Heart left ventricle (tissue), 16 donors: ENCODE results near the gene TAAR1. TPM values are rescaled to one million over a fixed set of nuclear protein-coding genes. Genes with fewer than 3 reads are reported as not detected.
"Not testable (repeated sequence)": the region's sequence is repeated elsewhere in the genome, so short reads cannot be mapped to it uniquely, and the experiment has no call there.

Experiments
- ATAC-seq, 4 donors: fragments of 200-7000 bp; cut with Tn5 transposase; one replicate each; pipeline ENCODE4 v1.9.1; 2020 to 2022; ENCODE audit warnings: moderate library complexity in 4 of 4, mild to moderate bottlenecking in 3 of 4, moderate number of reproducible peaks in 1 of 4
- DNase-seq, 5 donors: peaks; one replicate each; pipeline ENCODE4 v3.0.0-alpha.2; 2020
- H3K27ac ChIP-seq, 12 donors: fragments of 200-600 bp; sonication (generic) in 4 of 12; one replicate each; pipeline versions ENCODE4 v1.5.0 to v1.8.0; 2016 to 2022; ENCODE audit warnings: mild to moderate bottlenecking in 2 of 12
- H3K27me3 ChIP-seq, 9 donors: fragments of 200-600 bp; sonication (generic) in 2 of 9; one replicate each; pipeline versions ENCODE4 v1.5.1 to v1.8.0; 2016 to 2022; ENCODE audit warnings: mild to moderate bottlenecking in 3 of 9
- H3K36me3 ChIP-seq, 9 donors: fragments of 200-600 bp; sonication (generic) in 2 of 9; one replicate each; pipeline versions ENCODE4 v1.5.0 to v1.8.0; 2018 to 2022; ENCODE audit warnings: mild to moderate bottlenecking in 2 of 9
- H3K4me1 ChIP-seq, 12 donors: fragments of 200-600 bp; sonication (generic) in 4 of 12; one replicate each; pipeline versions ENCODE4 v1.5.0 to v1.8.0; 2016 to 2022; ENCODE audit warnings: mild to moderate bottlenecking in 3 of 12
- H3K4me3 ChIP-seq, 12 donors: fragments of 200-600 bp; sonication (generic) in 4 of 12; one replicate each; pipeline versions ENCODE4 v1.5.0 to v1.8.0; 2017 to 2022; ENCODE audit warnings: mild to moderate bottlenecking in 9 of 12, moderate library complexity in 4 of 12
- H3K9me3 ChIP-seq, 12 donors: fragments of 200-600 bp; sonication (generic) in 4 of 12; one replicate each; pipeline versions ENCODE4 v1.5.0 to v1.8.0; 2016 to 2022; ENCODE audit warnings: mild to moderate bottlenecking in 1 of 12
- CTCF ChIP-seq, 12 donors: fragments of 200-600 bp; sonication (generic) in 4 of 12; IDR thresholded peaks; one replicate each; pipeline versions ENCODE4 v1.5.0 to v1.8.0; 2018 to 2022; ENCODE audit warnings: antibody characterized with exemption in 12 of 12, mild to moderate bottlenecking in 5 of 12
- POLR2A ChIP-seq, 2 donors: fragments of 450-650 bp; IDR thresholded peaks; one replicate each; pipeline ENCODE4 v1.6.1; 2017; ENCODE audit warnings: antibody characterized with exemption in 2 of 2, mild to moderate bottlenecking in 2 of 2, moderate library complexity in 2 of 2
- WGBS, 4 donors: extraction: QIAGEN DNeasy Blood & Tissue Kit in 2 of 4; methylation state at CpG; one replicate each; pipeline versions ENCODE4 v1.1.5 to v1.1.7; 2013 to 2018; 5-methylcytosine and 5-hydroxymethylcytosine counted together
- intact Hi-C, 10 donors: fragments of 100-400 bp; cut with DNase I; formaldehyde crosslinking; loops; one replicate each; pipeline versions ENCODE4 v1.11.1 to v1.14.2; 2022
- polyA plus RNA-seq, 2 donors: library from polyadenylated mRNA; stranded (reverse); fragments of 200-250 nt; gene quantifications; one replicate each; pipeline ENCODE4 v1.2.3, GENCODE V29; 2013
- total RNA-seq, 9 donors: library from RNA; depleted of rRNA in 2 of 9; stranded (reverse); fragments of >200 nt in 2 of 9; fragmentation: NEBNext Ultra II Directional in 3 of 9; extraction: Animal tissue kit (Norgen Biotek cat#: 25700) in 3 of 9; gene quantifications; one replicate each; pipeline versions ENCODE4 v1.1.0 to v1.2.4, GENCODE V29; 2016 to 2023
- donor health status: ischemic (EF 13 %, LVEDD 7.1; RV severe dilation, severe dysfunction).
- donor health status: healthy with polysubstance abuse.
- donor health status: DM: no; HTN: yes; CAD: no.
- donor health status: DM: no; HTN: no; CAD: no.
- donor health status: ischemic (EF 25% LVEDD 6.9; RV normal size, moderate dysfunction).
- donor health status: ischemic (EF 25% LVEDD 5.7; RV mildly dilated, moderate dysfunction).
- donor health status: healthy.
- donor health status: DM: yes; HTN: yes; CAD: no.
- donor health status: ischemic (EF 35%, LVEDD 5.7; RV mildly dilated, moderate dysfunction).
- donor health status: nonischemic (EF 11% LVEDD 7.7; RV severe dilation, severe dysfunction).
- donor health status: DM: yes; HTN: yes; CAD: no.
- donor health status: PGD.
- donor health status: ischemic (EF 29% LVEDD 5.4; RV normal size, mild dysfunction).
- donor health status: nonischemic (EF 23%, LVEDD 6.1; RV moderate dilation, normal function).

TAAR1 gene
- total and polyA plus RNA-seq, 11 donors, result not detected

DNA sequence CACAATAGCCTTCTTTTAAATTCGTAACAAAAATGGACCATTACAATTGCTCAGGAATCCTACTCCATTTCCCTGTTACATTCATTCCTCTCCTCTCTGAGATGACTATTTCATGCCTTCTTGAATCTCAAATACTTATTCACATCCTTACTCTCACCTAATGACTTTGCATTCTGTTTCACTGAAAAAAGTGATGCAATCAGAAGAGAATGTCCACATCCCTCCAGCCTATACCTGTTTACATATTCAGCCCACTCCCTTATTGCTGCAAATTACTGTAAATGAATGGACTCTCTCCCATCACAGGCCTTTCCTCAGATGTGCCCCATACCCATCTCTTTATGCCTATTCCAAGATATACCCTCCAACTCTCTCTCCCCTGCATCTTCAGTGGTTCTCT is 8.6 kb downstream of the TAAR1 start:
- no peak overlapping the region for H3K27ac ChIP-seq
- H3K36me3 ChIP-seq, result no peaks in the 10 kb centered on the region
- intact Hi-C loops, result no loop called here
- 71 to 83% (median 78%) methylated on average over 1 of the region's 1 CpG for WGBS, 4 donors
- no peak for TF ChIP-seq CTCF (IDR thresholded peaks at IDR 0.05)
- no peak for TF ChIP-seq POLR2A (IDR thresholded peaks at IDR 0.05)
- DNase-seq, result no peak
- H3K9me3 ChIP-seq, result no peaks in the 10 kb centered on the region
- no peak overlapping the region for H3K4me3 ChIP-seq
- no peaks in the 10 kb centered on the region for H3K27me3 ChIP-seq
- H3K4me1 ChIP-seq, result peaks cover 0 to 3% (median 0%) of the 10 kb centered on the region in 12 donors
- no peak for ATAC-seq

DNA sequence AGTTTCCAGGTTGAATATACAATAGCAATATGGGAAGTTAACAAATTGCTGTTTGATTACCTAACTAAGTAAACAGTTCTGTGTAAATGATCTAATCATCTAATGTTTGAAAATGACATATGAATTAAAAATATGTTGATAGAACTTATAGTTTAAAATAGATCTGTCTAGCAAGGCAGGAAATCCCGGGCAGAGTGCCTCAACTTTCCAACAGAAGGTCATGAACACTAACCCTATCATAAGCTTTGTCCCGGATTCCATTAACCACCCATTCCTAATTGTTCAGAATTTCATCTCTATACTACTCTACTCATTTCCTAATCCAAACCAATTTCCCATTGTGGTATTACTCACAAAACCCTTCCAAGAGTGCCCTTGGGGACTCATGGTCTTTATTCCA is 10.2 kb downstream of the TAAR1 start:
- Histone ChIP-seq H3K27me3 (no peaks in the 10 kb centered on the region), H3K27ac (no peak overlapping the region), H3K4me1 (peaks cover 0 to 3% (median 0%) of the 10 kb centered on the region in 12 donors), H3K4me3 (no peak overlapping the region), H3K36me3 (no peaks in the 10 kb centered on the region), H3K9me3 (no peaks in the 10 kb centered on the region)
- no peak for TF ChIP-seq POLR2A (IDR thresholded peaks at IDR 0.05)
- no peak for TF ChIP-seq CTCF (IDR thresholded peaks at IDR 0.05)
- intact Hi-C loops, result no loop called here
- no peak for ATAC-seq
- no peak for DNase-seq
- WGBS, 4 donors, result 56 to 62% (median 58%) methylated on average over 2 of the region's 2 CpGs

- ATAC-seq (no peak), DNase-seq (no peak)
- Histone ChIP-seq H3K27me3 (no peaks in the 10 kb centered on the region), H3K4me3 (no peak overlapping the region), H3K27ac (no peak overlapping the region), H3K36me3 (no peaks in the 10 kb centered on the region), H3K9me3 (no peaks in the 10 kb centered on the region), H3K4me1 (peaks cover 0 to 3% (median 0%) of the 10 kb centered on the region in 12 donors)
- WGBS, 4 donors, result 54 to 58% (median 55%) methylated on average over 2 of the region's 2 CpGs
- no peak for TF ChIP-seq CTCF (IDR thresholded peaks at IDR 0.05)
- TF ChIP-seq POLR2A (IDR thresholded peaks at IDR 0.05), result no peak
- intact Hi-C loops, result no loop called here
Measured at GRCh38 chr6:132648356-132648755, 10.6 kb downstream of the TAAR1 start.

DNA sequence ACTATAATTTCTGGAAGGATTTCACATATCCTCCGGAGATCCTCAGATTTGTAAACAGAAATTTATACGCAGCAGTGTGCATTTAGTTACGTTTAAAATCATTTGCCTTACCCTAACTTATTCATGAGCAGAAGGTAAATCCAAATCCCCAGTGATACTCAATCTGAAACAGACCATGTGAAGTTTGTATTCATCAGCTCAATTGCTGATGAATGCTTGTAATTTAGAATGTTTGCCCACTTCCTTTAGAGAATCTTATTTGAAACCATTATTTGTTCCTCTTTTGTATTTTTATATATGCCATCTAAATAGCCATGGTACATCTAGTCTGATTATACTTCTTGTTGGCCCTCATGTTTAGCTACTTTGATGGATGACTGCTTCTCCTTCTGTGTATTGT is 15.4 kb downstream of the TAAR1 start:
- Histone ChIP-seq H3K4me3 (no peak overlapping the region), H3K36me3 (no peaks in the 10 kb centered on the region), H3K4me1 (no peaks in the 10 kb centered on the region), H3K27ac (no peak overlapping the region), H3K27me3 (no peaks in the 10 kb centered on the region), H3K9me3 (no peaks in the 10 kb centered on the region)
- WGBS, 4 donors, result 85 to 89% (median 88%) methylated on average over 3 of the region's 3 CpGs
- no peak for ATAC-seq
- intact Hi-C loops, result no loop called here
- TF ChIP-seq POLR2A (IDR thresholded peaks at IDR 0.05) (no peak), CTCF (IDR thresholded peaks at IDR 0.05) (no peak)
- no peak for DNase-seq

DNA sequence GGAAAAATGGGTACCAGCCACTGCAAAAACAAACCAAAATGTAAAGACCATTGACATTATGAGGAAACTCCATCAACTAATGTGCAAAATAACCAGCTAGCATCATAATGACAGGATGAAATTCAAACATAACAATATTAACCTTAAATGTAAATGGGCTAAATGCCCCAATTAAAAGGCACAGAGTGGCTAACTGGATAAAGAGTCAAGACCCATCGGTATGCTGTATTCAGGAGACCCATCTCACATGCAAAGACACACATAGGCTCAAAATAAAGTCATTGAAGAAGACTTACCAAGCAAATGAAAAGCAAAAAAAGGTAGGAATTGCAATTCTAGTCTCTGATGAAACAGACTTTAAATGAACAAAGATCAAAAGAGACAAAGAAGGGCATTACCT is 21.8 kb downstream of the TAAR1 start:
- H3K9me3 ChIP-seq, H3K27ac ChIP-seq, intact Hi-C loops, DNase-seq, H3K4me1 ChIP-seq, ATAC-seq, H3K4me3 ChIP-seq, H3K36me3 ChIP-seq: not testable (repeated sequence)
- peaks cover 0 to 16% (median 0%) of the 10 kb centered on the region in 9 donors for H3K27me3 ChIP-seq
- WGBS, 4 donors, result 78 to 92% (median 85%) methylated on average over 1 of the region's 1 CpG

DNA sequence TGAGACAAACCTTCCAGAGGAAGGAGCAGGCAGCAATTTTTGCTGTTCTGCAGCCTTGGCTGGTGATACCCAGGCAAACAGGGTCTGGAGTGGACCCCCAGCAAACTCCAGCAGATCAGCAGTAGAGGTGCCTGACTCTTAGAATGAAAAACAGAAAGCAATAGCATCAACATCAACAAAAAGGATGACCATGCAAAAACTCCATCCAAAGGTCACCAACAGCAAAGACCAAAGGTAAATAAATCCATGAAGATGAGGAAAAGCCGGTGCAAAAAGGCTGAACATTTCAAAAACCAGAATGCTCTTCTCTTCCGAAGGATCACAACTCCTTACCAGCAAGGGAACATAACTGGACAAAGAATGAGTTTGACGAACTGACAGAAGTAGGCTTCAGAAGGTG is 23.1 kb downstream of the TAAR1 start:
- intact Hi-C loops, H3K9me3 ChIP-seq, H3K36me3 ChIP-seq, ATAC-seq, H3K4me1 ChIP-seq, H3K27ac ChIP-seq, H3K4me3 ChIP-seq, DNase-seq: not testable (repeated sequence)
- peaks cover 0 to 16% (median 0%) of the 10 kb centered on the region in 9 donors for H3K27me3 ChIP-seq
- 77 to 89% (median 85%) methylated on average over 3 of the region's 3 CpGs for WGBS, 4 donors

DNA sequence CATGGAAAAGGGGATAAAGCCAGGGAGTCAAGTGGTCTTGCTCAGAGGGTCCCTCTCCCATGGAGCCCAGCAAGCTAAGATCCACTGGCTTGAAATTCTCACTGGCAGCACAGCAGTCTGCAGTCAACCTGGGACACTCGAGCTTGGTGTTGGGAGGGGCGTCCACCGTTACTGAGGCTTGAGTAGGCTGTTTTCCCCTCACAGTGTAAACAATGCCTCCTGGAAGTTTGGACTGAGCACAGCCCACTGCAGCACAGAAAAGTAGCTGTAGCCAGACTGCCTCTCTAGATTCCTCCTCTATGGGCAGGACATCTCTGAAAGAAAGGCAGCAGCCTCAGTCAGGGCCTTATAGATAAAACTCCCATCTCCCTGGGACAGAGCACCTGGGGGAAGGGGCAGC is 23.7 kb downstream of the TAAR1 start:
- 40 to 53% (median 48%) methylated on average over 3 of the region's 3 CpGs for WGBS, 4 donors
- DNase-seq, ATAC-seq, intact Hi-C loops, H3K9me3 ChIP-seq, H3K4me3 ChIP-seq, H3K4me1 ChIP-seq, H3K36me3 ChIP-seq, H3K27ac ChIP-seq: not testable (repeated sequence)
- peaks cover 0 to 16% (median 0%) of the 10 kb centered on the region in 9 donors for H3K27me3 ChIP-seq
